CD4-positive, alpha-beta T cell (primary cell): Measurements from ENCODE around the gene WWC2. TPM values are rescaled to one million over a fixed set of nuclear protein-coding genes. Genes with fewer than 3 reads are reported as not detected.

Experiments
- ATAC-seq: fragments of 200-7000 bp; cut with Tn5 transposase; one replicate; pipeline ENCODE4 v1.10.0; 2022; ENCODE audit warnings: mild to moderate bottlenecking; ENCODE audit not compliant: poor library complexity
- CTCF ChIA-PET: fragments of 350-600 bp; sonication (Branson Sonifier 250); formaldehyde crosslinking; loops from one replicate; lab custom pipeline; 2021; ENCODE audit warnings: antibody characterized with exemption, inconsistent platforms; lab: Charles Lee
- POLR2A ChIA-PET: fragments of 350-600 bp; sonication (Branson Sonifier 250); formaldehyde crosslinking; loops from one replicate; lab custom pipeline; 2021; ENCODE audit warnings: antibody characterized with exemption, inconsistent platforms; lab: Charles Lee
- DNase-seq, 14 experiments: peaks; one replicate each; pipeline ENCODE4 v3.0.0-alpha.2; 2013 to 2020; ENCODE audit warnings: mixed read lengths in 2 of 14
- H3K27ac ChIP-seq, 2 donors: one replicate each; pipeline versions ENCODE4 v1.5.1 to v1.7.0; 2013; ENCODE audit warnings: low read length in 2 of 2, low read depth in 1 of 2, mild to moderate bottlenecking in 1 of 2
- H3K27me3 ChIP-seq, 2 experiments: 1 replicate in 1 of 2; 2 replicates in 1 of 2; pipeline versions ENCODE4 v1.6.1 to v1.7.0; 2013; ENCODE audit warnings: low read length in 2 of 2, control low read depth in 1 of 2, mild to moderate bottlenecking in 1 of 2, moderate library complexity in 1 of 2; ENCODE audit not compliant: insufficient read depth in 2 of 2, control insufficient read depth in 1 of 2
- H3K36me3 ChIP-seq: one replicate; pipeline ENCODE4 v1.6.1; 2013; ENCODE audit warnings: low read length, control low read depth; ENCODE audit not compliant: insufficient read depth
- H3K4me1 ChIP-seq: one replicate; pipeline ENCODE4 v1.6.1; 2013; ENCODE audit warnings: low read length, control low read depth; ENCODE audit not compliant: insufficient read depth
- H3K4me3 ChIP-seq: one replicate; pipeline ENCODE4 v1.5.1; 2013; ENCODE audit warnings: mild to moderate bottlenecking, low read length, moderate library complexity
- H3K9me3 ChIP-seq, 2 experiments: 1 replicate in 1 of 2; 2 replicates in 1 of 2; pipeline versions ENCODE4 v1.6.1 to v1.7.0; 2013; ENCODE audit warnings: low read length in 2 of 2, mild to moderate bottlenecking in 2 of 2, control low read depth in 1 of 2, moderate library complexity in 1 of 2; ENCODE audit not compliant: control insufficient read depth in 1 of 2, insufficient read depth in 1 of 2
- H3K27ac Mint-ChIP-seq: one replicate; pipeline ENCODE4 v1.8.0; 2020; ENCODE audit warnings: mixed read lengths
- H3K27me3 Mint-ChIP-seq: one replicate; pipeline ENCODE4 v1.8.0; 2021; ENCODE audit warnings: mixed read lengths
- H3K36me3 Mint-ChIP-seq: one replicate; pipeline ENCODE4 v1.8.0; 2021; ENCODE audit warnings: low read depth, mixed read lengths
- H3K4me1 Mint-ChIP-seq: one replicate; pipeline ENCODE4 v1.8.0; 2021; ENCODE audit warnings: low read depth, mixed read lengths
- H3K4me3 Mint-ChIP-seq: one replicate; pipeline ENCODE4 v1.8.0; 2020; ENCODE audit warnings: mild to moderate bottlenecking, mixed read lengths
- H3K9me3 Mint-ChIP-seq: one replicate; pipeline ENCODE4 v1.8.0; 2020; ENCODE audit warnings: mixed read lengths
- CTCF ChIP-seq: fragments of 200-600 bp; IDR thresholded peaks from one replicate; pipeline ENCODE4 v1.8.0; 2022; ENCODE audit warnings: antibody characterized with exemption, mild to moderate bottlenecking
- intact Hi-C, 2 experiments: fragments of 100-400 bp; cut with DNase I in 1 of 2; cut with micrococcal nuclease in 1 of 2; formaldehyde crosslinking; loops; one replicate each; pipeline versions ENCODE4 v1.15.1 to v1.9.0; 2023 to 2025; cut with DNase I, micrococcal nuclease
- total RNA-seq, 174 experiments: library from RNA in 2 of 174; stranded (reverse) in 2 of 174; gene quantifications; one replicate each; pipeline ENCODE4 v1.2.3 and lab custom pipeline; 2021 to 2026

The WWC2 gene
- total RNA-seq, 2 experiments from 2014 or later, result 4.1 to 4.9 TPM

- no peaks in the 10 kb centered on the region for H3K36me3 Mint-ChIP-seq
- CTCF ChIA-PET, result no interaction called here
- ATAC-seq, result no peak
- TF ChIP-seq CTCF, result no peak
- no peak overlapping the region for H3K4me3 Mint-ChIP-seq
- no peaks in the 10 kb centered on the region for H3K4me1 Mint-ChIP-seq
- intact Hi-C loops, result no loop called here
- DNase-seq, result no peak
- Histone ChIP-seq H3K9me3 (no peaks in the 10 kb centered on the region), H3K4me3 (no peak overlapping the region), H3K27me3 (peaks cover 3 to 13% of the 10 kb centered on the region in 2 experiments), H3K36me3 (no peaks in the 10 kb centered on the region), H3K4me1 (no peaks in the 10 kb centered on the region), H3K27ac (no peak overlapping the region)
- no peaks in the 10 kb centered on the region for H3K9me3 Mint-ChIP-seq
- peaks cover 57% of the 10 kb centered on the region for H3K27me3 Mint-ChIP-seq
- POLR2A ChIA-PET, result no interaction called here
- H3K27ac Mint-ChIP-seq, result no peak overlapping the region
These were observed 249.9 kb downstream of the WWC2 start for GRCh38 chr4:183348706-183349659.

GRCh38 chr4:183349673-183350072, 250.6 kb downstream of the WWC2 start:
- Histone ChIP-seq H3K27me3 (peaks cover 0 to 13% of the 10 kb centered on the region in 2 experiments), H3K9me3 (no peaks in the 10 kb centered on the region), H3K36me3 (no peaks in the 10 kb centered on the region), H3K4me1 (no peaks in the 10 kb centered on the region), H3K4me3 (no peak overlapping the region), H3K27ac (no peak overlapping the region)
- intact Hi-C loops, result no loop called here
- no peaks in the 10 kb centered on the region for H3K9me3 Mint-ChIP-seq
- CTCF ChIA-PET, result no interaction called here
- no peaks in the 10 kb centered on the region for H3K36me3 Mint-ChIP-seq
- H3K4me3 Mint-ChIP-seq, result no peak overlapping the region
- DNase-seq (no peak), ATAC-seq (no peak)
- POLR2A ChIA-PET, result no interaction called here
- H3K4me1 Mint-ChIP-seq, result no peaks in the 10 kb centered on the region
- peaks cover 53% of the 10 kb centered on the region for H3K27me3 Mint-ChIP-seq
- H3K27ac Mint-ChIP-seq, result no peak overlapping the region
- no peak for TF ChIP-seq CTCF

- intact Hi-C loops, result no loop called here
- POLR2A ChIA-PET, result no interaction called here
- no peaks in the 10 kb centered on the region for H3K9me3 Mint-ChIP-seq
- no peak for DNase-seq
- CTCF ChIA-PET, result no interaction called here
- H3K27ac Mint-ChIP-seq, result no peak overlapping the region
- H3K4me1 Mint-ChIP-seq, result no peaks in the 10 kb centered on the region
- H3K9me3 ChIP-seq, result no peaks in the 10 kb centered on the region
- no peak for ATAC-seq
- H3K27ac ChIP-seq, result no peak overlapping the region
- peaks cover 53% of the 10 kb centered on the region for H3K27me3 Mint-ChIP-seq
- TF ChIP-seq CTCF, result no peak
- no peaks in the 10 kb centered on the region for H3K4me1 ChIP-seq
- H3K27me3 ChIP-seq, result peaks cover 0 to 13% of the 10 kb centered on the region in 2 experiments
- H3K4me3 Mint-ChIP-seq, result no peak overlapping the region
- H3K36me3 Mint-ChIP-seq, result no peaks in the 10 kb centered on the region
- H3K36me3 ChIP-seq, result no peaks in the 10 kb centered on the region
- no peak overlapping the region for H3K4me3 ChIP-seq
These were observed 251.4 kb downstream of the WWC2 start for GRCh38 chr4:183350317-183351071.
